HepG2 (cell line): Measurements from ENCODE around the gene SERINC4. TPM values are rescaled to one million over a fixed set of nuclear protein-coding genes. Genes with fewer than 3 reads are reported as not detected.
"Not testable (repeated sequence)": the region's sequence is repeated elsewhere in the genome, so short reads cannot be mapped to it uniquely, and the experiment has no call there.

Experiments
- BCL3 ChIP-seq: sonication (generic); formaldehyde crosslinking; IDR thresholded peaks from 2 replicates; pipeline ENCODE4 v1.5.1; 2020; ENCODE audit warnings: mild to moderate bottlenecking, missing genetic modification reagents, moderate library complexity
- ESRRA ChIP-seq: sonication (generic); formaldehyde crosslinking; IDR thresholded peaks from 2 replicates; pipeline ENCODE4 v1.5.1; 2020; ENCODE audit warnings: mild to moderate bottlenecking, low read depth, missing genetic modification reagents
- HNF1A ChIP-seq, 2 experiments: sonication (generic) in 1 of 2; formaldehyde crosslinking in 1 of 2; IDR thresholded peaks; 2 replicates each; pipeline versions ENCODE4 v1.4.0 to v1.6.1; 2016 to 2020; ENCODE audit warnings: borderline replicate concordance in 1 of 2, low read depth in 1 of 2, mild to moderate bottlenecking in 1 of 2, missing genetic modification reagents in 1 of 2
- ISL2 ChIP-seq: sonication (generic); formaldehyde crosslinking; IDR thresholded peaks from 2 replicates; pipeline ENCODE4 v1.5.0; 2020; ENCODE audit warnings: missing genetic modification reagents
- KMT2B ChIP-seq: IDR thresholded peaks from 2 replicates; pipeline ENCODE4 v1.6.1; 2016; ENCODE audit warnings: missing genetic modification reagents, missing compliant biosample characterization
- MAFK ChIP-seq, 2 experiments: IDR thresholded peaks in 1 of 2; conservative IDR thresholded peaks in 1 of 2; 2 replicates each; pipeline ENCODE4 v1.6.1; 2011; ENCODE audit warnings: improper control_type of control experiment in 2 of 2, low read length in 2 of 2
- MED1 ChIP-seq: sonication (generic); formaldehyde crosslinking; IDR thresholded peaks from 2 replicates; pipeline ENCODE4 v1.4.0; 2020; ENCODE audit warnings: missing genetic modification reagents
- POLR2AphosphoS2 ChIP-seq: IDR thresholded peaks from 2 replicates; pipeline ENCODE4 v1.6.1; 2011; ENCODE audit warnings: low read depth, low read length, improper control_type of control experiment
- RBFOX2 ChIP-seq: fragments of 200-400 bp; formaldehyde crosslinking; IDR thresholded peaks from 2 replicates; pipeline ENCODE4 v1.6.1; 2017; ENCODE audit warnings: low read depth, mild to moderate bottlenecking, low read length
- SALL1 ChIP-seq: sonication (generic); formaldehyde crosslinking; IDR thresholded peaks from 2 replicates; pipeline ENCODE4 v1.8.0; 2022; ENCODE audit warnings: mild to moderate bottlenecking, missing genetic modification reagents
- SPEN ChIP-seq: sonication (generic); formaldehyde crosslinking; IDR thresholded peaks from 2 replicates; pipeline ENCODE4 v1.5.1; 2020; ENCODE audit warnings: low read depth, mild to moderate bottlenecking, missing genetic modification reagents
- XBP1 ChIP-seq: sonication (generic); formaldehyde crosslinking; IDR thresholded peaks from 2 replicates; pipeline ENCODE4 v1.5.0; 2020; ENCODE audit warnings: missing genetic modification reagents
- ZBTB2 ChIP-seq: sonication (generic); formaldehyde crosslinking; IDR thresholded peaks from 2 replicates; pipeline ENCODE4 v1.8.0; 2022; ENCODE audit warnings: low read depth, missing genetic modification reagents
- ZBTB34 ChIP-seq: sonication (generic); formaldehyde crosslinking; IDR thresholded peaks from 2 replicates; pipeline ENCODE4 v1.8.0; 2022; ENCODE audit warnings: mild to moderate bottlenecking, missing genetic modification reagents
- ZNF230 ChIP-seq: sonication (generic); formaldehyde crosslinking; IDR thresholded peaks from 2 replicates; pipeline ENCODE4 v1.4.0; 2020; ENCODE audit warnings: mild to moderate bottlenecking, missing genetic modification reagents
- ZNF451 ChIP-seq: sonication (generic); formaldehyde crosslinking; IDR thresholded peaks from 2 replicates; pipeline ENCODE4 v1.5.0; 2020; ENCODE audit warnings: mild to moderate bottlenecking, missing genetic modification reagents
- ZNF501 ChIP-seq: sonication (generic); formaldehyde crosslinking; IDR thresholded peaks from 2 replicates; pipeline ENCODE4 v1.5.1; 2020; ENCODE audit warnings: mild to moderate bottlenecking, moderate library complexity, missing genetic modification reagents
- ZNF790 ChIP-seq: sonication (generic); formaldehyde crosslinking; IDR thresholded peaks from 2 replicates; pipeline ENCODE4 v1.8.0; 2022; ENCODE audit warnings: missing genetic modification reagents, mild to moderate bottlenecking, borderline replicate concordance
- ZNF891 ChIP-seq: sonication (generic); formaldehyde crosslinking; IDR thresholded peaks from 2 replicates; pipeline ENCODE4 v1.5.0; 2020; ENCODE audit warnings: mild to moderate bottlenecking, missing genetic modification reagents
- polyA plus RNA-seq, 8 experiments: library from polyadenylated mRNA; depleted of rRNA in 3 of 8; stranded (reverse) in 7 of 8; unstranded in 1 of 8; fragments of >200 nt; fragmentation: Illumina TruSeq in 4 of 8; extraction: Trizol in 4 of 8; gene quantifications; 2 replicates each; pipeline versions ENCODE4 v1.2.1 to v1.2.3, GENCODE V29; 2011 to 2016; ENCODE audit warnings: low read depth in 4 of 8, missing spikeins in 1 of 8, mixed read lengths in 1 of 8; ENCODE audit not compliant: insufficient read depth in 1 of 8
- total RNA-seq, 5 experiments: library from RNA; depleted of rRNA; stranded (reverse); fragments of >200 nt; fragmentation: Illumina TruSeq; extraction: Trizol; gene quantifications; 2 replicates each; pipeline ENCODE4 v1.2.3, GENCODE V29; 2016; ENCODE audit warnings: low read depth in 1 of 5

Gene SERINC4
- total and polyA plus RNA-seq, 2 of the 13 experiments (the other 11 are each of a cell fraction or from before 2014, with no cell fraction given) = not detected

GRCh38 chr15:43746245-43746902 is 53.6 kb downstream of the SERINC4 start, which contains the start of gene PDIA3 (continued):
- TF ChIP-seq ZBTB34 (CRISPR knock-in tag) (0 out of 2 replicates have a peak, but pooled peaks have one; percentile 30), SALL1 (CRISPR knock-in tag) (peak; percentile 81), ZNF790 (CRISPR knock-in tag) (peak; percentile 71; the same call in 1 of the 2 replicates), ISL2 (CRISPR knock-in tag) (0 out of 2 replicates have a peak, but pooled peaks have one; percentile 50), ZNF451 (CRISPR knock-in tag) (peak; percentile 74; the same call in 1 of the 2 replicates), RBFOX2 (peak; percentile 96), MAFK (conservative IDR thresholded peaks at IDR 0.05 in 1 of 2, IDR thresholded peaks at IDR 0.05 in 1 of 2; ENCODE audit: low read length in 2 of 2) (peak in 1 of 2 experiments; percentile 7; a peak in 1 of 4 replicates), KMT2B (CRISPR knock-in tag) (peak; percentile 63), MED1 (CRISPR knock-in tag) (peak; percentile 46; the same call in 1 of the 2 replicates), BCL3 (CRISPR knock-in tag) (peak; percentile 51; the same call in 1 of the 2 replicates), ZNF891 (peak; percentile 45; the same call in 1 of the 2 replicates), ESRRA (peak; percentile 63; the same call in 1 of the 2 replicates), ZNF230 (peak; percentile 85; the same call in 1 of the 2 replicates), SPEN (CRISPR knock-in tag) (peak; percentile 80), ZNF501 (CRISPR knock-in tag) (peak; percentile 73), POLR2AphosphoS2 (peak; percentile 52; the same call in 1 of the 2 replicates), HNF1A (CRISPR knock-in tag; IDR thresholded peaks at IDR 0.05; ENCODE audit: borderline replicate concordance) (peak; percentile 74), XBP1 (CRISPR knock-in tag) (0 out of 2 replicates have a peak, but pooled peaks have one; percentile 70), ZBTB2 (CRISPR knock-in tag) (0 out of 2 replicates have a peak, but pooled peaks have one; percentile 45)
- not testable (repeated sequence) for TF ChIP-seq HNF1A (IDR thresholded peaks at IDR 0.05; ENCODE audit: low read depth)
